NOMO-1 treated with dmso at 0.1 percent for 144 hours (cell line): ENCODE results near the gene HES3.

ENCODE experiments used
- DNase-seq: peaks from one replicate; lab custom pipeline; 2025; ENCODE audit not compliant: unreplicated experiment; lab: John Stamatoyannopoulos, UW

HES3 gene

GRCh38 chr1:6245086-6245868, 1.3 kb downstream of the HES3 start:
- peak; percentile 62 for DNase-seq

GRCh38 chr1:6245869-6246496, 2.0 kb downstream of the HES3 start:
- no peak for DNase-seq

- peak; percentile 44 for DNase-seq
These were observed 2.8 kb downstream of the HES3 start for GRCh38 chr1:6246497-6247467.

GRCh38 chr1:6247651-6248050, 3.7 kb downstream of the HES3 start:
- no peak for DNase-seq

- no peak for DNase-seq
These were observed 4.3 kb downstream of the HES3 start for GRCh38 chr1:6248161-6248776.

- no peak for DNase-seq
These were observed 5.2 kb downstream of the HES3 start for GRCh38 chr1:6248932-6249738.

- no peak for DNase-seq
These were observed 6.0 kb downstream of the HES3 start for GRCh38 chr1:6249739-6250689.

GRCh38 chr1:6251233-6251632, 7.3 kb downstream of the HES3 start:
- no peak for DNase-seq

GRCh38 chr1:6251681-6252373, 7.8 kb downstream of the HES3 start:
- no peak for DNase-seq

GRCh38 chr1:6252374-6252710, 8.4 kb downstream of the HES3 start:
- no peak for DNase-seq

- no peak for DNase-seq
These were observed 9.4 kb downstream of the HES3 start for GRCh38 chr1:6253380-6253779.

GRCh38 chr1:6254691-6255090, 10.7 kb downstream of the HES3 start:
- no peak for DNase-seq

GRCh38 chr1:6256645-6257044, 12.7 kb downstream of the HES3 start:
- DNase-seq = no peak

- no peak for DNase-seq
These were observed 13.6 kb downstream of the HES3 start for GRCh38 chr1:6257541-6258069.

GRCh38 chr1:6258675-6259074, 14.7 kb downstream of the HES3 start:
- DNase-seq = no peak

GRCh38 chr1:6259491-6260362, 15.7 kb downstream of the HES3 start:
- DNase-seq = peak; percentile 72

- no peak for DNase-seq
These were observed 16.5 kb downstream of the HES3 start for GRCh38 chr1:6260433-6260934.
